Measurements from ENCODE around the gene ENGASE. TPM values are rescaled to one million over a fixed set of nuclear protein-coding genes. Genes with fewer than 3 reads are reported as not detected.

The ENGASE gene, protein sequence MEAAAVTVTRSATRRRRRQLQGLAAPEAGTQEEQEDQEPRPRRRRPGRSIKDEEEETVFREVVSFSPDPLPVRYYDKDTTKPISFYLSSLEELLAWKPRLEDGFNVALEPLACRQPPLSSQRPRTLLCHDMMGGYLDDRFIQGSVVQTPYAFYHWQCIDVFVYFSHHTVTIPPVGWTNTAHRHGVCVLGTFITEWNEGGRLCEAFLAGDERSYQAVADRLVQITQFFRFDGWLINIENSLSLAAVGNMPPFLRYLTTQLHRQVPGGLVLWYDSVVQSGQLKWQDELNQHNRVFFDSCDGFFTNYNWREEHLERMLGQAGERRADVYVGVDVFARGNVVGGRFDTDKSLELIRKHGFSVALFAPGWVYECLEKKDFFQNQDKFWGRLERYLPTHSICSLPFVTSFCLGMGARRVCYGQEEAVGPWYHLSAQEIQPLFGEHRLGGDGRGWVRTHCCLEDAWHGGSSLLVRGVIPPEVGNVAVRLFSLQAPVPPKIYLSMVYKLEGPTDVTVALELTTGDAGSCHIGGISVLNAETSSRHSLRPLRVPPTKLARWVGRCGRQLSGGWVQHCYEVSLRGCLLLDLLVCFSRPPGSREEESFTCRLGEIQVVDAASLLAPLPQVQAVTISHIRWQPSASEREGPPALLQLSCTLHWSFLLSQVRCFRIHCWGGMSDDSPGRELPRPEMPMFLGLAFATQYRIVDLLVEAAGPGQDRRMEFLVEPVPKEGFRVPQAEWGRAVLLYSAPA
- total RNA-seq = 5.1 and 5.8 TPM in 2 replicates

DNA sequence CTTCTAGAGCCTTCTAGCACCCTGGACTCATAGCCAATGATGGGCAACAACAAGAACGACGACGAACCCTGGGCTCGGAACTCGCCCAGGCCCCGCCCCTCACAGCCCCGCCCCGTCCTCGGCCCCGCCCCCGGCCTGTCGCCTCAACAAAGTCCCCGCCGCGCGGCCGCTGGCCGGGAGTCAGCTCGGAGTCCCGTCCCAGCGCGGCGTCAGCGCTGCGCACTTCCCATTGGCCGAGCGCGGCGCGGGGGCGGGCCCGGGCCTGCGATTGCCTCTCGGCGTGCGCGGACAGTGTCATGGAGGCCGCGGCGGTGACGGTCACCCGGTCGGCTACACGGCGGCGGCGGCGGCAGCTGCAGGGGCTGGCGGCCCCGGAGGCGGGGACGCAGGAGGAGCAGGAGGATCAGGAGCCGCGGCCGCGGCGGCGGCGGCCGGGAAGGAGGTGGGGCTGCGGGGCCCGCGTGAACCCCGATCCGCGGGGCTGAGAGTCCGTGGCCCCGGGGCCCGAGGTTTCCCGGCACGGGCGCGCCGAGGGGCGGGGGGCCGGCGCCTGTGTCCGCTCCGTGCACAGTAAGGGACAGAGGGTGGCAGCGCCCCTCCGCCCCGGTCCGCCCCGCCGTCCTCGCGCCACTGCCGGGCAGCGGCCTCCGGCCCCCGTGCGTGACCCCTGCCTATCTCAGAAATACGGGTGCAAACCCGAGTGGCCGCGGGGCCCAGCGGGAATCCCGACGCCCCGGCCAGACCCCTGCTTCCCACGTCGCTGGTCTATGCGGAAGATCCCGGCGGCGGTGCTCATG is at the start of gene ENGASE:
ENGASE (plus strand) TSS at position 176 of the 797 bp plus-strand sequence; CDS start at position 297, 121 bp downstream.

Other genes starting within 250 kb of the ENGASE start
- 14.0 and 17.0 TPM in 2 replicates for gene USP36, start 234.0 kb upstream of the ENGASE start, total RNA-seq
- 0.89 TPM in 1 of 2 replicates, not detected in the other for gene CEP295NL, start 171.6 kb upstream of the ENGASE start, total RNA-seq
- 211 and 232 TPM in 2 replicates for gene TIMP2, start 149.4 kb upstream of the ENGASE start, total RNA-seq
- 310 and 405 TPM in 2 replicates for gene LGALS3BP, start 94.9 kb upstream of the ENGASE start, total RNA-seq
- 41.8 and 57.6 TPM in 2 replicates for gene CANT1, start 65.1 kb upstream of the ENGASE start, total RNA-seq
- gene C1QTNF1, start 50.7 kb upstream of the ENGASE start, total RNA-seq = 20.7 and 28.3 TPM in 2 replicates